H9 (cell line): ENCODE results near the gene TACC2. TPM values are rescaled to one million over a fixed set of nuclear protein-coding genes. Genes with fewer than 3 reads are reported as not detected.

ENCODE experiments used
- DNase-seq: peaks from one replicate; pipeline ENCODE4 v3.0.0-alpha.2; 2017
- H2AFZ ChIP-seq: one replicate; pipeline ENCODE4 v1.6.1; 2013; ENCODE audit warnings: mild to moderate bottlenecking, low read length, control low read depth, moderate library complexity
- H2AK5ac ChIP-seq: 2 replicates; pipeline ENCODE4 v1.6.1; 2013; ENCODE audit warnings: low read length, control low read depth, mixed read lengths; ENCODE audit not compliant: insufficient read length
- H2BK120ac ChIP-seq: one replicate; pipeline ENCODE4 v1.6.1; 2013; ENCODE audit warnings: low read depth, mild to moderate bottlenecking, low read length, control low read depth, inconsistent platforms; ENCODE audit not compliant: poor library complexity, severe bottlenecking
- H2BK12ac ChIP-seq: 2 replicates; pipeline ENCODE4 v1.6.1; 2013; ENCODE audit warnings: low read length, control low read depth, mixed read lengths, low read depth; ENCODE audit not compliant: insufficient read length
- H2BK15ac ChIP-seq: 2 replicates; pipeline ENCODE4 v1.6.1; 2013; ENCODE audit warnings: low read depth, low read length, control low read depth
- H2BK20ac ChIP-seq: one replicate; pipeline ENCODE4 v1.6.1; 2013; ENCODE audit warnings: low read depth, mild to moderate bottlenecking, low read length, control low read depth, inconsistent platforms; ENCODE audit not compliant: poor library complexity, severe bottlenecking
- H2BK5ac ChIP-seq: 2 replicates; pipeline ENCODE4 v1.6.1; 2013; ENCODE audit warnings: low read length, control low read depth, mixed read lengths; ENCODE audit not compliant: insufficient read length
- H3K14ac ChIP-seq: 2 replicates; pipeline ENCODE4 v1.6.1; 2013; ENCODE audit warnings: low read length, control low read depth; ENCODE audit not compliant: insufficient read depth
- H3K18ac ChIP-seq: 2 replicates; pipeline ENCODE4 v1.6.1; 2013; ENCODE audit warnings: low read depth, mild to moderate bottlenecking, mixed read lengths, low read length, control low read depth; ENCODE audit not compliant: insufficient read length
- H3K23ac ChIP-seq: 2 replicates; pipeline ENCODE4 v1.6.1; 2013; ENCODE audit warnings: low read length, control low read depth, mixed read lengths, low read depth; ENCODE audit not compliant: insufficient read length
- H3K23me2 ChIP-seq: 2 replicates; pipeline ENCODE4 v1.6.1; 2013; ENCODE audit warnings: low read depth, mild to moderate bottlenecking, mixed read lengths, low read length, control low read depth; ENCODE audit not compliant: insufficient read length, poor library complexity, severe bottlenecking
- H3K27ac ChIP-seq: 2 replicates; pipeline ENCODE4 v1.5.1; 2013; ENCODE audit warnings: low read length, control low read depth, mixed read lengths, low read depth; ENCODE audit not compliant: insufficient read length
- H3K27me3 ChIP-seq: 2 replicates; pipeline ENCODE4 v1.6.1; 2013; ENCODE audit warnings: low read length, control low read depth, inconsistent platforms; ENCODE audit not compliant: insufficient read depth
- H3K4ac ChIP-seq: 2 replicates; pipeline ENCODE4 v1.6.1; 2013; ENCODE audit warnings: low read depth, mild to moderate bottlenecking, control low read depth, inconsistent platforms, low read length, moderate library complexity
- H3K4me1 ChIP-seq: 2 replicates; pipeline ENCODE4 v1.6.1; 2013; ENCODE audit warnings: low read length, control low read depth, inconsistent platforms; ENCODE audit not compliant: insufficient read depth
- H3K4me2 ChIP-seq: 2 replicates; pipeline ENCODE4 v1.6.1; 2013; ENCODE audit warnings: low read length, control low read depth, mixed read lengths; ENCODE audit not compliant: insufficient read length, insufficient read depth
- H3K56ac ChIP-seq: 2 replicates; pipeline ENCODE4 v1.6.1; 2013; ENCODE audit warnings: low read depth, mild to moderate bottlenecking, mixed read lengths, low read length, control low read depth; ENCODE audit not compliant: insufficient read length
- H3K79me1 ChIP-seq: 2 replicates; pipeline ENCODE4 v1.6.1; 2013; ENCODE audit warnings: low read depth, mild to moderate bottlenecking, moderate library complexity, low read length, control low read depth, inconsistent platforms; ENCODE audit not compliant: insufficient read depth, poor library complexity, severe bottlenecking
- H3K79me2 ChIP-seq: 2 replicates; pipeline ENCODE4 v1.6.1; 2013; ENCODE audit warnings: low read length, control low read depth, inconsistent platforms; ENCODE audit not compliant: insufficient read depth
- H3K9ac ChIP-seq: 2 replicates; pipeline ENCODE4 v1.6.1; 2013; ENCODE audit warnings: low read length, control low read depth, mixed read lengths; ENCODE audit not compliant: insufficient read length; ENCODE audit errors: extremely low read depth
- H3K9me3 ChIP-seq: one replicate; pipeline ENCODE4 v1.6.1; 2013; ENCODE audit warnings: low read depth, low read length, inconsistent platforms; ENCODE audit not compliant: control insufficient read depth
- H3T11ph ChIP-seq: one replicate; pipeline ENCODE4 v1.6.1; 2013; ENCODE audit warnings: mild to moderate bottlenecking, low read length, control low read depth, inconsistent platforms
- H4K20me1 ChIP-seq: one replicate; pipeline ENCODE4 v1.6.1; 2013; ENCODE audit not compliant: control insufficient read depth, insufficient read length, insufficient read depth
- H4K5ac ChIP-seq: 2 replicates; pipeline ENCODE4 v1.6.1; 2013; ENCODE audit warnings: low read depth, mild to moderate bottlenecking, mixed read lengths, low read length, control low read depth; ENCODE audit not compliant: insufficient read length
- H4K8ac ChIP-seq: replicated peaks from 2 replicates; pipeline ENCODE4 v1.6.1; 2013; ENCODE audit warnings: low read length, control low read depth, mixed read lengths, low read depth; ENCODE audit not compliant: insufficient read length
- H4K91ac ChIP-seq: 2 replicates; pipeline ENCODE4 v1.6.1; 2013; ENCODE audit warnings: low read depth, mild to moderate bottlenecking, moderate library complexity, mixed read lengths, low read length, control low read depth; ENCODE audit not compliant: insufficient read length
- H3K27ac Mint-ChIP-seq, 3 experiments: 2 replicates in 2 of 3; 3 replicates in 1 of 3; pipeline ENCODE4 v1.8.0; 2020 to 2021; ENCODE audit warnings: mixed read lengths in 3 of 3, mild to moderate bottlenecking in 1 of 3, moderate library complexity in 1 of 3
- H3K27me3 Mint-ChIP-seq: 2 replicates; pipeline ENCODE4 v1.8.0; 2021; ENCODE audit warnings: low read depth, mild to moderate bottlenecking, moderate library complexity, mixed read lengths
- H3K36me3 Mint-ChIP-seq, 3 experiments: 2 replicates in 2 of 3; 3 replicates in 1 of 3; pipeline ENCODE4 v1.8.0; 2020 to 2021; ENCODE audit warnings: low read depth in 3 of 3, mixed read lengths in 3 of 3; ENCODE audit not compliant: insufficient read depth in 1 of 3
- H3K4me1 Mint-ChIP-seq, 2 experiments: 2 replicates each; pipeline ENCODE4 v1.8.0; 2020; ENCODE audit warnings: mixed read lengths in 2 of 2
- H3K4me3 Mint-ChIP-seq, 2 experiments: 2 replicates in 1 of 2; 3 replicates in 1 of 2; pipeline ENCODE4 v1.8.0; 2020 to 2021; ENCODE audit warnings: mild to moderate bottlenecking in 2 of 2, mixed read lengths in 2 of 2, moderate library complexity in 1 of 2
- H3K9me3 Mint-ChIP-seq, 2 experiments: 2 replicates in 1 of 2; 3 replicates in 1 of 2; pipeline ENCODE4 v1.8.0; 2020; ENCODE audit warnings: mild to moderate bottlenecking in 2 of 2, mixed read lengths in 2 of 2, moderate library complexity in 1 of 2
- WGBS: extraction: QIAGEN DNeasy Blood & Tissue Kit; methylation state at CpG from one replicate; pipeline ENCODE4 v1.1.7; 2013; ENCODE audit warnings: missing lambda C conversion rate, low lambda C conversion rate, mixed read lengths; ENCODE audit not compliant: insufficient read length; ENCODE audit errors: extremely low coverage; 5-methylcytosine and 5-hydroxymethylcytosine counted together
- total RNA-seq: library from RNA; stranded (reverse); gene quantifications from 2 replicates; pipeline ENCODE4 v1.2.1, GENCODE V29; 2021
- TF ChIP-seq, protein P1 (sequence below): fragments of 200-600 bp; sonication (generic); conservative IDR thresholded peaks from 3 replicates; pipeline ENCODE4 v1.8.0; 2021; ENCODE audit warnings: antibody characterized with exemption, mild to moderate bottlenecking

Gene TACC2
- total RNA-seq, 1 experiment from 2014 or later: 58.1 TPM

DNA sequence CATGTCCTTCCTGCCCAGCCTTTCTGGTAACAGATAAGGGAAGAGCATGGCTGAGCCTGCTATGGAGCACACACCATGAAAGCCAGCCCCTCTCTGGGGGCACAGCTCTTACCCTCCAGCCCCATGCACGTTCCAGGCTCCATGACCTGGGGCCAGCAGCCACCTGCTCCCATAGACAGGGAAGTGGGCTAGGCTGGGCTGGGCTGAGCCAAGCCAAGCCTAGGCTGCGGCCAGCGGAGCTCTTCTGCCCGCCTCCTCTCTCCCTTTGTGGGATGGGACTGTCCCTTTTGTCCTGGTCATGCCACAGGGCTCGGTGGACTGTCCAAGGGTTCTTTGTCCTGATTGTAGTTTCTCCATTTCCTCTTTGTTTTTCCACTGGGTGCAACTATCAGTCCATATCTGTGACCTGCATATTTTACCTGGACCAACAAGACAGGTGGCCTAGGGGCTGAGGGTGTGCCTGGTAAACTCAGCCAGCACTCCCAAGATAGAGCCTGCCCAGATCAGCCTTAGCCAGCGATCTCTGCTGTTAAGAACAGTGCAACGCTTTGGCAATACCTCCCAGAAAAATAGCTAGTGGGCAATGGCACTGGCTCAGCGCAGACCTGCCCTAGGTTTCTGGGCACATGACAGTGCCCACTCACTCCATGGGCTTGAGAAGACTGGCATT is 184.9 kb downstream of the TACC2 start:
- no peak overlapping the region for H3K4me2 ChIP-seq
- no peak overlapping the region for H2AK5ac ChIP-seq
- H3T11ph ChIP-seq: no peak overlapping the region
- no peak overlapping the region for H3K9ac ChIP-seq
- no CpG with 5 or more reads among the region's 8 CpGs for WGBS
- H3K14ac ChIP-seq: peak overlapping the region; percentile 8; the same call in 1 of the 2 replicates
- peaks cover 15% of the 10 kb centered on the region; the same call in 1 of the 2 replicates for H3K4me1 ChIP-seq
- H3K4me3 Mint-ChIP-seq: peak overlapping the region in 1 of 2 experiments; percentile 25; a peak in 1 of 5 replicates
- H4K5ac ChIP-seq: no peak overlapping the region
- no peak overlapping the region for H2BK15ac ChIP-seq
- H2BK20ac ChIP-seq: no peak overlapping the region
- no peaks in the 10 kb centered on the region for H3K9me3 Mint-ChIP-seq
- H3K79me2 ChIP-seq: peaks cover 2% of the 10 kb centered on the region; the same call in 1 of the 2 replicates
- H2BK5ac ChIP-seq: no peak overlapping the region
- no peaks in the 10 kb centered on the region for H3K23me2 ChIP-seq
- H3K79me1 ChIP-seq: no peaks in the 10 kb centered on the region
- H4K91ac ChIP-seq: no peak overlapping the region
- no peak overlapping the region for H2AFZ ChIP-seq
- H2BK12ac ChIP-seq: no peak overlapping the region
- H3K9me3 ChIP-seq: no peaks in the 10 kb centered on the region
- peak overlapping the region in 2 of 3 experiments; percentile 84 to 87; a peak in 3 of 7 replicates for H3K27ac Mint-ChIP-seq
- no peaks in the 10 kb centered on the region for H3K27me3 Mint-ChIP-seq
- no peak overlapping the region for H3K27ac ChIP-seq
- no peak overlapping the region for H4K8ac ChIP-seq
- TF ChIP-seq, protein P1, sequence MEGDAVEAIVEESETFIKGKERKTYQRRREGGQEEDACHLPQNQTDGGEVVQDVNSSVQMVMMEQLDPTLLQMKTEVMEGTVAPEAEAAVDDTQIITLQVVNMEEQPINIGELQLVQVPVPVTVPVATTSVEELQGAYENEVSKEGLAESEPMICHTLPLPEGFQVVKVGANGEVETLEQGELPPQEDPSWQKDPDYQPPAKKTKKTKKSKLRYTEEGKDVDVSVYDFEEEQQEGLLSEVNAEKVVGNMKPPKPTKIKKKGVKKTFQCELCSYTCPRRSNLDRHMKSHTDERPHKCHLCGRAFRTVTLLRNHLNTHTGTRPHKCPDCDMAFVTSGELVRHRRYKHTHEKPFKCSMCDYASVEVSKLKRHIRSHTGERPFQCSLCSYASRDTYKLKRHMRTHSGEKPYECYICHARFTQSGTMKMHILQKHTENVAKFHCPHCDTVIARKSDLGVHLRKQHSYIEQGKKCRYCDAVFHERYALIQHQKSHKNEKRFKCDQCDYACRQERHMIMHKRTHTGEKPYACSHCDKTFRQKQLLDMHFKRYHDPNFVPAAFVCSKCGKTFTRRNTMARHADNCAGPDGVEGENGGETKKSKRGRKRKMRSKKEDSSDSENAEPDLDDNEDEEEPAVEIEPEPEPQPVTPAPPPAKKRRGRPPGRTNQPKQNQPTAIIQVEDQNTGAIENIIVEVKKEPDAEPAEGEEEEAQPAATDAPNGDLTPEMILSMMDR: no peak
- no peaks in the 10 kb centered on the region for H3K27me3 ChIP-seq
- H3K56ac ChIP-seq: no peak overlapping the region
- H3K18ac ChIP-seq: no peak overlapping the region
- no peak for DNase-seq
- H4K20me1 ChIP-seq: no peaks in the 10 kb centered on the region
- no peak overlapping the region for H3K23ac ChIP-seq
- H3K36me3 Mint-ChIP-seq: peaks cover 0 to 4% (median under 1%) of the 10 kb centered on the region in 3 experiments; a peak in 5 of 7 replicates
- H2BK120ac ChIP-seq: no peak overlapping the region
- peaks cover 77 to 82% of the 10 kb centered on the region in 2 experiments for H3K4me1 Mint-ChIP-seq
- no peak overlapping the region for H3K4ac ChIP-seq
